Measurements from ENCODE around the gene NUDT17.
A peak's percentile ranks its signal among the peaks of the same experiment; 100 is the strongest.

DNA sequence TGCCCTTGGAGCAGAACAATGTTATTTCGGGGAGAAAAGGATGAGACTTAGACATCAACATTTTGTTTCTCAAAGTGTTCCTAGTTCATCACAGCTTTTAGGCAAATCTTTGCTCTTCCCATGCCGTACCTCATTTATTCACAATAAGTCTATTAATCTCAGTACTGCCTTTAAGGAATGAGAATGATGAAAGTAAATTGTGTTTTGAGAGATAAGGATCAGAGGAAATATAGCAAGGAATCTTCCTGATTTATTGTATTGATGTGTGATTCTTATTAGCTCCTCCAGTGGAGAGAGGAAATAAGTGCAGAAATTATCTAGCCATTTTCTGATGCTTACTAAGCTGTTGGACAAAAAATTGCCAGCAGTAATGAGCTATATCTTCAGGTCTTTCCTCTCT lies 19.4 kb upstream of the NUDT17 start:
- TF ChIP-seq, protein P1, sequence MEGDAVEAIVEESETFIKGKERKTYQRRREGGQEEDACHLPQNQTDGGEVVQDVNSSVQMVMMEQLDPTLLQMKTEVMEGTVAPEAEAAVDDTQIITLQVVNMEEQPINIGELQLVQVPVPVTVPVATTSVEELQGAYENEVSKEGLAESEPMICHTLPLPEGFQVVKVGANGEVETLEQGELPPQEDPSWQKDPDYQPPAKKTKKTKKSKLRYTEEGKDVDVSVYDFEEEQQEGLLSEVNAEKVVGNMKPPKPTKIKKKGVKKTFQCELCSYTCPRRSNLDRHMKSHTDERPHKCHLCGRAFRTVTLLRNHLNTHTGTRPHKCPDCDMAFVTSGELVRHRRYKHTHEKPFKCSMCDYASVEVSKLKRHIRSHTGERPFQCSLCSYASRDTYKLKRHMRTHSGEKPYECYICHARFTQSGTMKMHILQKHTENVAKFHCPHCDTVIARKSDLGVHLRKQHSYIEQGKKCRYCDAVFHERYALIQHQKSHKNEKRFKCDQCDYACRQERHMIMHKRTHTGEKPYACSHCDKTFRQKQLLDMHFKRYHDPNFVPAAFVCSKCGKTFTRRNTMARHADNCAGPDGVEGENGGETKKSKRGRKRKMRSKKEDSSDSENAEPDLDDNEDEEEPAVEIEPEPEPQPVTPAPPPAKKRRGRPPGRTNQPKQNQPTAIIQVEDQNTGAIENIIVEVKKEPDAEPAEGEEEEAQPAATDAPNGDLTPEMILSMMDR (conservative IDR thresholded peaks at IDR 0.05; ENCODE audit: low read depth, low read length) = peak; percentile 49
- TF ChIP-seq EZH2 (IDR thresholded peaks at IDR 0.05; ENCODE audit: low read length, unreplicated experiment) = no peak
